A549 (cell line): ENCODE data around the gene PTBP1.

ENCODE experiments used
- BHLHE40 ChIP-seq: IDR thresholded peaks from 2 replicates; pipeline ENCODE4 v1.6.1; 2012; ENCODE audit warnings: low read depth, low read length, inconsistent platforms
- CBX8 ChIP-seq: fragments of 200-600 bp; sonication (generic); IDR thresholded peaks from 2 replicates; pipeline ENCODE4 v1.6.1; 2016
- CEBPB ChIP-seq, 2 experiments: fragments of >200 bp in 1 of 2; sonication (Bioruptor Twin) in 1 of 2; formaldehyde crosslinking in 1 of 2; IDR thresholded peaks; 2 replicates each; pipeline ENCODE4 v1.6.1; 2012 to 2016
- CHD4 ChIP-seq: fragments of 200-600 bp; sonication (generic); IDR thresholded peaks from 2 replicates; pipeline ENCODE4 v1.6.1; 2016; ENCODE audit warnings: antibody characterized with exemption, mild to moderate bottlenecking, borderline replicate concordance
- CTCF ChIP-seq: fragments of >200 bp; sonication (Bioruptor Twin); formaldehyde crosslinking; IDR thresholded peaks from 3 replicates; pipeline ENCODE4 v1.5.1; 2016
- FOSL2 ChIP-seq, 2 experiments: fragments of 450-650 bp in 1 of 2; fragments of >200 bp in 1 of 2; sonication (Bioruptor Twin) in 1 of 2; formaldehyde crosslinking; IDR thresholded peaks; 2 replicates each; pipeline versions ENCODE4 v1.5.0 to v1.6.1; 2016 to 2020; ENCODE audit warnings: mild to moderate bottlenecking in 1 of 2, moderate library complexity in 1 of 2
- KDM1A ChIP-seq: fragments of 200-600 bp; sonication (generic); IDR thresholded peaks from 2 replicates; pipeline ENCODE4 v1.6.1; 2016; ENCODE audit warnings: low read depth, mild to moderate bottlenecking
- MAFK ChIP-seq: fragments of 450-650 bp; IDR thresholded peaks from 2 replicates; pipeline ENCODE4 v1.6.1; 2014; ENCODE audit not compliant: partially characterized antibody
- POLR2A ChIP-seq: IDR thresholded peaks from 2 replicates; pipeline ENCODE4 v1.6.1; 2012; ENCODE audit warnings: mild to moderate bottlenecking, low read length
- POLR2AphosphoS2 ChIP-seq: conservative IDR thresholded peaks from 2 replicates; pipeline ENCODE4 v1.6.1; 2012; ENCODE audit warnings: low read length, improper control_type of control experiment, inconsistent platforms
- RCOR1 ChIP-seq: fragments of 150-350 bp; IDR thresholded peaks from 2 replicates; pipeline ENCODE4 v1.6.1; 2014; ENCODE audit warnings: antibody characterized with exemption, low read length, low read depth
- REST ChIP-seq: fragments of 200-600 bp; sonication (generic); IDR thresholded peaks from 2 replicates; pipeline ENCODE4 v1.6.1; 2016; ENCODE audit warnings: antibody characterized with exemption, mild to moderate bottlenecking, moderate library complexity
- RNF2 ChIP-seq: fragments of 200-600 bp; sonication (generic); IDR thresholded peaks from 2 replicates; pipeline ENCODE4 v1.6.1; 2016; ENCODE audit warnings: low read depth, mild to moderate bottlenecking, antibody characterized with exemption, moderate library complexity, borderline replicate concordance

- no peak for TF ChIP-seq POLR2A
- no peak for TF ChIP-seq POLR2AphosphoS2
- TF ChIP-seq FOSL2 (IDR thresholded peaks at IDR 0.05): no peak
- TF ChIP-seq FOSL2 (CRISPR knock-in tag; IDR thresholded peaks at IDR 0.05): no peak
- no peak for TF ChIP-seq CTCF
- no peak for TF ChIP-seq BHLHE40
- no peak for TF ChIP-seq CBX8
- TF ChIP-seq REST: no peak
- no peak for TF ChIP-seq CEBPB (IDR thresholded peaks at IDR 0.05)
- TF ChIP-seq KDM1A: no peak; the same call in 1 of the 2 replicates
- no peak for TF ChIP-seq MAFK
- TF ChIP-seq RCOR1: no peak
- TF ChIP-seq RNF2: no peak
- TF ChIP-seq CHD4: no peak
These were observed 25.2 kb upstream of the PTBP1 start for GRCh38 chr19:772063-772462.
